ENCODE data around the gene TMEM203.

Gene TMEM203

DNA sequence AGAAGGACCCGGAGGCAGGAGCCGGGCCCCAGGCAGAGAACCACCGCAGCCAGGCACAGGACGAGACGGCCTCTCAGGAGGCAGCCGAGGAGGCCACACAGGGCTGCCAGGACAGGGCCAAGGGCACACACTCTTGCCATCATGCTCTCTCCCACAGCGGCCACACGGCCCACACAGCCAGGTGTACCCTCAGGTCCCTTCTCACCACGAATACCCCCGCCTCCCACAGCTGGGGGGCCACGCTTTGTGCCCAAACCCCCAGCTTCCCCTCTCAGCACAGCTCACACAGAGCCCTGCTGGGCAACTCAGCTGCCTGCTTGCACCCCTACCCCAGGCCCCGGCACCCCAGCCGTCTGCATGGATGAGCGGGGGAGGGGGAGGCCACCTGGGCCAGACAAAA is 11.7 kb downstream of the TMEM203 start:
- no peak for DNase-seq

GRCh38 chr9:137192859-137193258 is 12.6 kb downstream of the TMEM203 start:
- no peak for DNase-seq

GRCh38 chr9:137192448-137192780 is 13.0 kb downstream of the TMEM203 start:
- no peak for DNase-seq

DNA sequence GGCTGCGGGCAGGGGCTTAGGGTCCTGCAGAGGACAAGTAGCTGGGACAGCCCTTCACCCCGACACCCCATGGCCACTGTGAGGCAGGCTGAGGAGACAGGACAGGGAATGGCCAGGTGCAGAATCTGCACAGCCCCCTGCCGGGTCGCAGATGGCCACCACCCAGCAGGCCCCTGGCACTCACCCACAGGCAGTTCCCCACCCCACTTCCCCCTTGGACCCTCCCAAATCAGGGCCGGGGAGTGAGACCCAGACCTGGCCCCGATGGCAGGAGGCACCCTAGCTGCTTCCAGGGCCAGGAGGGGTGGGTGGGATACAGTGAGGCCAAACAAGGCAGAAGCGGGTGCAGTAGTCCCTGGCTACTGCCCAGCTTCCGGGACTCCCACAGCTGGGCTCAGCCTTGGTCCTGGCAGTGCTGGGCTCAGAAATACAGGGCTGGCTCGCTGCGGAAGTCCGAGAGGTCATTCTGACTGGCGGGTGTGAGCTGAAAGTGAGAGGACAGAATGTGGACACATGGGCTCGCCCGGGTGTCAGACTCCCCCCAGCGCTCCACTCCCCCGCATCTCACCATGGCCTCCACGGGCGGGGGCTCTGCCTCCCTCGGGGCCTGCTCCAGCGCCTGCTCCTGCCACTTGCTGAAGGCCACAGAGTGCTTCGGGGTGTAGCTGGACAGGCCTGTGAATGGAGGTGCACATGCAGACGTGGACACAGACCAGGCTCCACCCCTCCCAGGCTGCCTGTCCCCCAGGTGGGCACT is 13.6 kb downstream of the TMEM203 start:
- DNase-seq, result no peak

DNA sequence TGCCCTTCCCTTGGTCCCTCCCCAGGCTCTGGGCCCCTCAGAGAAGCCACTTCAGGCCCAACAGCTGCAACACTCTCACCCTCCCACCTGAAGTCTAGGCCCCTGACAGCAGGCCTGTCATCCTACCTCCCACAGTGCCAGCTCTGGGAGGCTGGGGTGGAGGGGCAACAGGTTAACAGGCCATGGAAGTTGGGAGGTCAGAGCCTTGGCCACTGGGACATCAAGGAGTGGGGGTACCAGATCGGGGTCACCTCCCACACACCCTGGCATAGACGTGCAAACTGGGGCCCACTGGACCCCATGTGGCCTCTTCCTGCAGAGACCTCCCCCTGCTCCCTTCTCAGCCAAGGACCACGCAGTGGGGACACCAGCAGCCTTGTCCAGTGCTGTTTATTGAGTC is 14.2 kb downstream of the TMEM203 start:
- no peak for DNase-seq

- no peak for DNase-seq
Measured at GRCh38 chr9:137190315-137190856, 15.1 kb downstream of the TMEM203 start.

GRCh38 chr9:137189297-137190295 is 15.9 kb downstream of the TMEM203 start:
- DNase-seq, result no peak

DNA sequence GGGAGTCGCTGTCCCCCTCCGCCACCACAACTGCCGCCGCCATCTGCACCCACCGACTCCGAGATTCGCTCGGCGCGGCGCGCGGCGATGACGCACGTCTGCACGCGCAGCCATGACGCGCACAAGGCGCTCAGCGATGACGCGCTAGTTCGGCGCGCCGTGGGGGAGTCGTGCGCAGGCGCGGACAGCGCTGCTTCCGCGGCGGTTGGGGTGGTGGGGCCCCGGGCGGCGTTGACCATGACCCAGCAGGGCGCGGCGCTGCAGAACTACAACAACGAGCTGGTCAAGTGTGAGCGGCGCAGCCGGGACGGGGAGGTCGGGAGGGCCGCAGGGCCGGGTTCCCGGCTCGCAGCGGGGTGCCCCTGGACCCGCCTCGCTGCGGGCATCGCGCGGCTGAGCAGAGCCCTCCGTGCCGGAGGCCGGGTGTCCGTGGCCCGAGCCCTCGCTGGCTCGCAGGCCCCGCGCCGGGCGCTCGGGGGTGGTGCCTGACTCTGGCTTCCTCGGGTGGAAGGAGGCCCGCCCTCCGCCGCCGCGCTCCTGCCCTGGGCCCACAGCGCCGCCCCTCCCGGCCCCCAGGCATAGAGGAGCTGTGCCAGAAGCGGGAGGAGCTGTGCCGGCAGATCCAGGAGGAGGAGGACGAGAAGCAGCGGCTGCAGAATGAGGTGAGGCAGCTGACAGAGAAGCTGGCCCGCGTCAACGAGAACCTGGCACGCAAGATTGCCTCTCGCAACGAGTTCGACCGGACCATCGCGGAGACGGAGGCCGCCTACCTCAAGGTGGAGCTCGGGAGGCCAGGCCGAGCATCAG is 16.8 kb downstream of the TMEM203 start, which contains the start of the genes ANAPC2 and SSNA1:
Gene ANAPC2 (minus strand): TSS at position 71 of the 807 bp plus-strand sequence. CDS start 28 bp downstream, at position 43.
Gene SSNA1 (plus strand): TSS at position 187 of the 807 bp plus-strand sequence. CDS start 51 bp downstream, at position 238.
- DNase-seq, result peak; percentile 87

DNA sequence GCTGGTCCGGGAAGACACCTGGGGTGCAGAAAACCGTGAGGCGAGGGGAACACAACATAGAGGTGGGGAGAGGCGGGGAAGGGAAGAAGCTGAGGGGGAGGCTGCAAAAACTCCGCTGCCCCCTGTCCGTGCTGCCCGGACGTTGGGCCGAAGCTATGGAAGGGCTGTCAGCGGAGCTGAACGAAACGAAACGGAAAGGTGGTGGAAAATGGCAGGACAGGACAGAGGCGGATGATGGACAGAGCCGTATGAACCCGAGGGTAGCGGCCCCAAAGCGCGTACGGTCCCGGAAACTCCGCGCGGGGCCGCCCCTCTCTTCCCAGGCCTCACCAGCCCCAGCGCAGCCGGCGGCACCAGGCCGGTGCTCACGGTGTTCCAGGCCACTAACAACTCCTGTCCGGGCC is 17.4 kb downstream of the TMEM203 start:
- DNase-seq, result no peak

- DNase-seq, result no peak
Measured at GRCh38 chr9:137187386-137187785, 18.1 kb downstream of the TMEM203 start.

- DNase-seq, result no peak
Measured at GRCh38 chr9:137186385-137186784, 19.1 kb downstream of the TMEM203 start.

GRCh38 chr9:137185921-137186320 is 19.5 kb downstream of the TMEM203 start:
- no peak for DNase-seq

DNA sequence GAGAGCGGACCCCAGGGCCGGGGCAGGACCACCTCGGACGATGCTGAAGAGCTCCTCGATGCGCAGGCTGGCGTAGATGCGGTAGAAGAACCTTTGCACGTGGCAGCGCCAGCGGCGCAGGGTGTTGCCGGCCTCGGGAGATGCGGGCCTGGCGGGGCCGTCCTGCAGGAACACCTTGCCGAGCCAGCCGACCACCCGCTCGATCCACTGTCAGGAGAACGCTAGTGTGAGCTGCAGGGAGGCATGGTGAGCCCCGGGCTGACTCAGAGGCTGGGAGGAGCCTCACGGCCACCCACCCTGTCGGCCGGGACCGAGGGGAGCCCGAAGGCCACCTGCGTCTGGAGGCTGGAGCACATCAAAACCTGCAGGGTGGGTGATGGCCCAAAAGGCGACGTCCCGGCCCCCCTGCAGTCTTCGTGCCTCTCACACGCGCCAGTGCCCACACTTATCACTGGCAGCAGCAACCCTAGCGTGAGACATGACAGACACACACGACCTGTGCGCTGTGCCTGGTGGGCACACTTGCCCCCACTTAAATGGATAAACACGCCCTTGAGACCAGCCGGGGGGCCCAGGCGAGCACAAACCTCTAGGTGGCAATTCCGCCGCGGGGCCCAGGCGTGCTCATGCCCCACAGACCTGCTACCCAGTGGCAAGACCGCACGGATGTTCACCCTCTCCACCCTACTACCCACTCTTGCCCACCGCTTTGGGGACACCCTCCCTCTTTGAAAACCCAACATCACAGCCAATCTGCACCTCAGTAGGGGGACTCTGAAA is 20.4 kb downstream of the TMEM203 start:
- no peak for DNase-seq

DNA sequence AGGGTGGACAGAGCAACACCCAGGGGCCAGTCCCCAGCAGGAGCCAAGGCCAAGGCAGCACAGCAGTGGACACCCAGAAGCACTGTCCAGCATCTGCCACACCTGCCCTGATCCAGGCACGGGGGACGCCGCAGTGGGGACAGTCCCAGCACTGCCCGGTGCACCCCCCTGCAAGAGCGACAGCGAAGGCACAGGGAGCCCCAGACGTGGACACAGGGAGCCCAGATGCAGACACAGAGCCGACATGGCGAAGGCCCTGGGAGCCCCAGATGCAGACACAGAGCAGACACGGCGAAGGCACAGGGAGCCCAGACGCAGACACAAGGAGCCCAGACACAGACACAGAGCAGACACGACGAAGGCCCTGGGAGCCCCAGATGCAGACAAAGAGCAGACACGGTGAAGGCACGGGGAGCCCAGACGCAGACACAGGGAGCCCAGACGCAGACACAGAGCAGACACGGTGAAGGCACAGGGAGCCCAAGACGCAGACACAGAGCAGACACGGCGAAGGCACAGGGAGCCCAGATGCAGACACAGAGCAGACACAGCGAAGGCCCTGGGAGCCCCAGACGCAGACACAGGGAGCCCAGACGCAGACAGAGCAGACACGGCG is 21.4 kb downstream of the TMEM203 start:
- DNase-seq, result no peak

DNA sequence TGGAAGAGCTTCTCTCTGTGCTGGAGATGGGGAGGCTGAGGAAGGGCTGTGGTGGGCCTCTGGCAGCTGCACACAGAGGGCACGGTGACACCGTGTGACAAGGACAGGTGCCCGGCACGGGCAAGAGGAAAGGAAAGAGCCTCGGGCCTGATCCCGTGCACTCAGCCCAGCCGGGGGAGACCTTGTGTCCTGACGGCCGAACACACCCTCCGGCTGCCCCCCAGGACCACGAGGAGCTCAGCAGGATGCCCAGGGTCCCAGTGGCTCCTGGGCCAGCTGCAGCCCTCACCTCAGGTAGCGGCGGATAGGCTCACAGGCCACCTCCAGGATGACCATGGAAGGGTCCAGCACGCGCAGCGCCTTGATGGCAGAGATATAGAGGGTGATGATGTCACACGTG is 22.6 kb downstream of the TMEM203 start:
- DNase-seq, result no peak

DNA sequence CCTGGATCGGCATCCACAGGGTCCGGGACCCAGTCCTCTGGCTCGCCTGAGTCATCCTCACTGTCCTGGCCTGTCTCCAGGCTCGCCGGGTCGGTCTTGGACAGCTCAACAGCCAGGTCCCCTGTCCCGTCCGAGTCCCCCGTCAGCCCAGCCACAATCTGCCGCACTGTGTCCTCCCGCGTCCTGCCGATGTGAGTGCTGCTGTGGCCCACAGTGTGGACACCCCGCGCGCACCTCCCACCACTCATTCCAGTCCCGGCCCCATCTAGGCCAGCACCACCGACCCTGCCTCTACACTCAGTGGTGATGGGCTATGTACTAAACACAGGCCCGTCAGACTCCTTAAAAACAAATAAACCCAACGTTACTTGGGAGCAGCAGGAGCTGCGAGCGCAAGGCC is 23.8 kb downstream of the TMEM203 start:
- DNase-seq, result no peak

GRCh38 chr9:137180491-137180890 is 25.0 kb downstream of the TMEM203 start:
- DNase-seq, result no peak

GRCh38 chr9:137179761-137180160 is 25.7 kb downstream of the TMEM203 start:
- DNase-seq, result no peak

DNA sequence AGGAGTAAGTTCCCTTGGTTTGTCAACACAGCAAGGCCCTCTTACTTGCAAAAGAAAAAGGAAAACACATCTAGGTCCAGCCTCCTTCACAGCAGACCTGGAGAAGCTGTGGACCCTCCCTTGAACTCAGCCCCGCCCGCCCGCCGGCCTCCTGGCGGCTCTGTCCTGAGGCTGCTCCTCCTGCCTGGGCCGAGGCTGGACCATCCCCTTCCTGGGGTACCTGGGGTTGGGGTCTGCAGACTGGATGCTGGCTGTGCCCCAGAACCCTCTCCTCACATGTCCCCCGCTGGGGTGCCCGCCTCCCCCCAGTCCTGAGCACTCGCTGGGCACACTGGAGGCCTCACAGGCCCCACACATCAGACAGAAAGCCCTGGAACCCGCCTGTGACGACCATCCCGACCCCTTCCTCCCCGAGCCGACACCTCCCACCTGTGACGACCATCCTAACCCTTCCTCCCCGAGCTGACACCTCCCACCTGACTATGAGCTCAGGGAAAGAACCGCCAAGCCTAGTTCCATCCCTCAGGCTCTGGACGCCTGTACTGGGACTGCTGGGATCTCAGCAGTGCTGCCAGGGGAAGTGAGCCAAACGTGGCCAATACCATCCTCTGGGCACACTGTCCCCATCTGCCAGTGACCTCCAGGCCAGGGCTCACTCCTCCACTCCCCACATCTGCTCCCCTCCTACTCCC is 26.4 kb downstream of the TMEM203 start:
- DNase-seq, result no peak

GRCh38 chr9:137178201-137178938 is 27.1 kb downstream of the TMEM203 start:
- no peak for DNase-seq
